Skin epidermis (tissue), 12 donors: Measurements from ENCODE around the gene SCAMP5.
A peak's percentile ranks its signal among the peaks of the same experiment; 100 is the strongest.

Experiments used
- H3K27ac ChIP-seq, 21 experiments: fragments of 200-600 bp; sonication (generic) in 11 of 21; one replicate each; pipeline ENCODE4 v1.5.0; 2020; ENCODE audit warnings: mild to moderate bottlenecking in 3 of 21, inconsistent platforms in 2 of 21, moderate library complexity in 2 of 21
- H3K4me3 ChIP-seq, 7 experiments: fragments of 200-600 bp; sonication (generic) in 2 of 7; one replicate each; pipeline ENCODE4 v1.5.0; 2020; ENCODE audit warnings: inconsistent platforms in 2 of 7, mild to moderate bottlenecking in 2 of 7, moderate library complexity in 1 of 7

The SCAMP5 gene

GRCh38 chr15:75037685-75038084, 42.3 kb downstream of the SCAMP5 start:
- H3K4me3 ChIP-seq: no peak overlapping the region
- peak overlapping the region in 1 of 21 experiments; percentile 57 for H3K27ac ChIP-seq

GRCh38 chr15:75038231-75038630, 42.9 kb downstream of the SCAMP5 start:
- Histone ChIP-seq H3K27ac (no peak overlapping the region), H3K4me3 (no peak overlapping the region)

DNA sequence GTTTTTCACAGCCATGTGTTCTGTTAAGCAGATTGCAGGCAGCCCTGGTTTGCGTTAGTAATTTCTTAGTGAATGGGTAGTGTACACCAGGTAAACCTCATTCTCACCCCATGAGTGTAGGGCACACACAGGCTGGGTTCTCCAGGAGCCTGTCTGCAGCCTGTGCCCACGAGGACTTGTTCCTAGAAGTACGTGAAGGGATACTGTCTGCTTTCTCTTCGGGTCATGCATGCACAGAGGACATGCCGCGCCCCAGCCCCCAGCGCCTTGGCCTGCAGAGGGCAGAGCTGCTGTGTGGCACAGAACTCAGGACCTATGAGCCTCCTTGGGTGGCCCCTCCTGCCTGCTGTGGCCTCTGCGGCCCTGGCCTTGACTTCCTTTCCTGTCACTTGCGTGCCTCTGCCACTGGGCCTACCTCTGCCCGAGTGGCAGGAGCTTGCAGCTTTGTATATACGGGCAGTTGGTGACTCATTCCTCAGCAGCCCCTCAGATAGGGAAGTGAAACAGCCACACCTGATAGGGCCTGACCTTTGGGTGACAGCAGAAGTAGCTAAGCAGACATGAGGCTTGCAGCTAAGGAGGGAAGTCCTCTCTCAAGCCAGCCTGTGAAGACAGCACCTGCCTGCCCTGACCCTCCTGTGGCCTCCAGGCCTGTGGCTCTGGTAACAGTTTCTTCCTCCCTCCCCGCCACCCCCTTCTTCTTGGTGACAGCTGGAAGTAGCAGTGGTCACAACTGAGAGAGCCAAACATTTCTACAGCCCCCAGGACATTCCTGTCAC, 47.6 kb downstream of the SCAMP5 start:
- H3K27ac ChIP-seq: peak overlapping the region; percentile 43 to 90 (median 73)
- H3K4me3 ChIP-seq: no peak overlapping the region

- H3K27ac ChIP-seq: peak overlapping the region; percentile 43 to 90 (median 73)
- peak overlapping the region in 1 of 7 experiments; percentile 2 for H3K4me3 ChIP-seq
Observed at GRCh38 chr15:75043509-75044257, 48.3 kb downstream of the SCAMP5 start.

- H3K4me3 ChIP-seq: no peak overlapping the region
- peak overlapping the region; percentile 3 to 90 (median 73) for H3K27ac ChIP-seq
Observed at GRCh38 chr15:75044258-75044878, 49.0 kb downstream of the SCAMP5 start.

DNA sequence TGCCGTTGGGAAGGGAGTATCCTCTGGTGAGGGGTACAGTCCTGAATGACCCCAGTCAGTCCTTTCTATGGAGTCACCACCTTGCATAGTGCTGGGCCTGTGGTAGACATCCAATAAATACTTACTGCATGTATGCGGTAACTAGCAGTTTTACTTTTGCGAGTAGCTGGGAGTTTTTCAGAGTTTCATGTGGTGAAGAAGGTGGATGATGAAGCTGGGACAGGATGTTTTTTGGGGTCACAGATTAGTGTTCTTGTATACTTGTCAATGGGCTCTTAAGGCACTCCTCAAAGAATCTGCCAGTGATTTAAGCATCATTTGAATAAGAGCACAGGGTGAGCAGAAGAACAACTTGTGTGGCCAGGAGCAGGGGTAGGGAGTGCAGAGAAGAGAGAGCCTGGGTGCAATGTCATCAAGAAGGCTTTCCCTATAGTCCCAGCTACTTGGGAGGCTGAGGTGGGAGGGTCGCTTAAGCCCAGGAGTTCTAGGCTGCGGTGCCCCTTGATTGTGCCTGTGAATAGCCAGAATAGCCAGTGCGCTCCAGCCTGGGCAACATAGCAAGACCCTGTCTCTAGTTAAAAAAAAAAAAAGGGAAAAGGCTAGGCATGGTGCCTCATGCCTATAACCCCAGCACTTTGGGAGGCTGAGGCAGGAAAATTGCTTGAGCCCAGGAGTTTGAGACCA, 50.1 kb downstream of the SCAMP5 start:
- H3K27ac ChIP-seq: peak overlapping the region in 7 of 21 experiments; percentile 5 to 73 (median 68)
- no peak overlapping the region for H3K4me3 ChIP-seq

DNA sequence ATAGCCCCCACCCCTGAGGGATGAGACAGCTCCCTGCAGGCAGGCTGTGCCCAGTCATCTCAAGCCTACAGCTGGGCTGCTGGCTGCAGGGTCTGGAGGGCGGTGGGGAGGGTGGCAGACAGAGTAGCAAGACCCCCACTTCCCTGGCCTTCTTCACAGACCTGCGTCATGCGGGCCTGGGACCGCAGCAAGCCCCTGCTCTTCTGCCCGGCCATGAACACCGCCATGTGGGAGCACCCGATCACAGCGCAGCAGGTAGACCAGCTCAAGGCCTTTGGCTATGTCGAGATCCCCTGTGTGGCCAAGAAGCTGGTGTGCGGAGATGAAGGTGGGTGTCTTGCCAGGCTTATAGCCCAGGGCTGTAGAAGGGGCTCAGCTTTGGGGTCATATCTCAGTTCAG, 53.0 kb downstream of the SCAMP5 start:
- Histone ChIP-seq H3K27ac (peak overlapping the region in 3 of 21 experiments; percentile 69 to 76 (median 76)), H3K4me3 (no peak overlapping the region)

DNA sequence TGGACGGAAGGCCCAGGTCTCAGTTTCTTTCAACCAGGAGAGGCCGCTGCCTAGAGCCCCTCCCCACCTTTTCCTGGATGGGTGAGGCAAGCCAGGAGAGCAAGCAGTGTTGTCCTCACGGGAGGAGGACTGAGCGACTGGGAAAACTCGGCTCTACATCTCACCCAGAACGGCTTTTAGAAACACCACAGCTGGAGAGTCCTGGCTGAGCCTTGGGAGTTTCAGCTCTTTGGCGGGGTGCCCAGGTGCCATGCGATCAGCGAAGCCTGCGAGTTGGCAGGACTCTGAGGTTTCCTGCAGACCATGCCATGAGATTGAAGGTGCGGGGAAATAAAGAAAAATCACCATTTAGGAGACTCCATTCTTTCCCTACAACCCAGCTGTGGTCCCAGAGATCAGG, 54.0 kb downstream of the SCAMP5 start:
- H3K4me3 ChIP-seq: no peak overlapping the region
- H3K27ac ChIP-seq: no peak overlapping the region

GRCh38 chr15:75050283-75050682, 54.9 kb downstream of the SCAMP5 start:
- H3K4me3 ChIP-seq: no peak overlapping the region
- no peak overlapping the region for H3K27ac ChIP-seq

- no peak overlapping the region for H3K4me3 ChIP-seq
- H3K27ac ChIP-seq: no peak overlapping the region
Observed at GRCh38 chr15:75051191-75051608, 55.8 kb downstream of the SCAMP5 start.

GRCh38 chr15:75051711-75052110, 56.3 kb downstream of the SCAMP5 start:
- no peak overlapping the region for H3K27ac ChIP-seq
- H3K4me3 ChIP-seq: no peak overlapping the region

GRCh38 chr15:75052972-75053747, 57.8 kb downstream of the SCAMP5 start:
- no peak overlapping the region for H3K4me3 ChIP-seq
- H3K27ac ChIP-seq: no peak overlapping the region

DNA sequence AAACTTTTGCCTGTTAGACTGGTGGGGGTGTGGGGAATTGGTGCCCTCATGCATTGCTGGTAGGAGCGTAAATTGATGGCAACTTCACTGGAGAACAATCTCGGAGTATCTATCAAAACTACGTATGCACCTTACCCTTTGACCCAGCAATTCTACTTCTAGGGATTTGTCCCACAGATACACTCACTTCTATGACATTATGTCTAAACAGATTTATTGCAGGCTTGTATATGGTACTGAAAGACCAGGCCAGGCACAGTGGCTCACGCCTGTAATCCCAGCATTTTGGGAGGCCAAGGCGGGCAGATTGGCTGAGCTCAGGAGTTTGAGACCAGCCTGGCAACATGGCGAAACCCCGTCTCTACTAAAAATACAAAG, 58.4 kb downstream of the SCAMP5 start:
- no peak overlapping the region for H3K27ac ChIP-seq
- no peak overlapping the region for H3K4me3 ChIP-seq

DNA sequence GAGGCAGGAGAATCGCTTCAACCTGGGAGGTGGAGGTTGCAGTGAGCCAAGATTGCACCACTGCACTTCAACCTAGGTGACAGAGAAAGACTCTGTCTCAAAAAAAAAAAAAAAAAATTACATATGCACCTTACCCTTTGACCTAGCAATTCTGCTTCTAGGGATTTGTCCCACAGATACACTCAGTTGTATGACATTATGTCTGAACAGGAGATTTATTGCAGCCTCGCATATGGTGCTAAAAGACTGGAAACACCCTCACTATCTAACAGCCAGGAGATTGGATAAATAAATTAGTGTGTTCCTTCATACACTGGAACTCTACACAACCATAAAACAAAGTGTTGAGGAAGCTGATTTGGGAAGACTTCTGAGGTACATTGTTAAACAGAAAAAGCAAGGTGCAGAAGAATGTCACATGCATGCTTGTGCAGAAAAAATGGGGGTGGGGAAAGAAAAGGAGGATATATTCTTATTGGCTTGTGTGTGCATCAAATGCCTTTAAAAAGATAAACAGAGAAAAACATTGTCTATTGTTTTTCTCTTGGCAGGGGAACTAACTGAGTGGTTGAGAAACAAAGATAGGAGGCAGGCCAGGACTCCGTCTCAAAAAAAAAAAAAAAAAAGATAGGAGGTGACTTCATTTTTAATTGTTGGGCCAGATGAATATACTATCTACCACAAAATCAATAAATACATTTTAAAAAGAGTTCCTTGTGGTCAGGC, 59.0 kb downstream of the SCAMP5 start:
- H3K27ac ChIP-seq: no peak overlapping the region

DNA sequence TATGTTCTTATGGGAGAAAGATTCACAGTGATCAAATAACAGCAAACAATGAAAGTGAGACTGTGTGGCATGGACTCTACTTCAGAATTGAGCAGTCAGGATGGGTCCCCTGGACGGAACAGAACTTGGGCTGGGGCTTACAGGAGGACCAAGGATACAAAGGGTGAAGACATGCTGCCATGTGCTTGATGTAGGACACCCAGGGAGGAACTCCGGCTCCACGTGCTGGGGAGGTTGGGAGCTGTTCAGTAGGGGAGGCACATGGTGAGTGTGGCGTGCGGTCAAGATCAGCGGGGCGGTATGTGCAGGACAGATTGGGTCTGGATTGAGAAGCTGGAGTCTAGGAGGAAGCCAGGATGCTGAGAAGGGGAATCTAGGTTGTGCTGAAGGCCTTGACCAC, 60.7 kb downstream of the SCAMP5 start:
- H3K4me3 ChIP-seq: no peak overlapping the region
- no peak overlapping the region for H3K27ac ChIP-seq

More for the DNA sequence above, 59.0 kb downstream of the SCAMP5 start:
- no peak overlapping the region for H3K4me3 ChIP-seq

- H3K27ac ChIP-seq: no peak overlapping the region
- no peak overlapping the region for H3K4me3 ChIP-seq
Observed at GRCh38 chr15:75058127-75058905, 63.0 kb downstream of the SCAMP5 start.

GRCh38 chr15:75059607-75060006, 64.2 kb downstream of the SCAMP5 start:
- H3K4me3 ChIP-seq: no peak overlapping the region
- H3K27ac ChIP-seq: no peak overlapping the region

- H3K4me3 ChIP-seq: no peak overlapping the region
- no peak overlapping the region for H3K27ac ChIP-seq
Observed at GRCh38 chr15:75061272-75061671, 65.9 kb downstream of the SCAMP5 start.
